Heart right ventricle (tissue), 12 donors: ENCODE measurements around the gene NUCB1. TPM values are rescaled to one million over a fixed set of nuclear protein-coding genes. Genes with fewer than 3 reads are reported as not detected.

Source experiments
- polyA plus RNA-seq, 2 donors: library from polyadenylated mRNA; stranded (reverse); fragments of 200-250 nt; gene quantifications; one replicate each; pipeline ENCODE4 v1.2.3, GENCODE V29; 2013
- total RNA-seq, 10 donors: library from RNA; stranded (reverse); fragmentation: NEBNext Ultra II Directional in 3 of 10; extraction: Animal tissue kit (Norgen Biotek cat#: 25700) in 3 of 10; gene quantifications; one replicate each; pipeline versions ENCODE4 v1.2.1 to v1.2.4, GENCODE V29; 2021 to 2023
- donor health status: ischemic (EF 13 %, LVEDD 7.1; RV severe dilation, severe dysfunction).
- donor health status: healthy with polysubstance abuse.
- donor health status: DM: no; HTN: yes; CAD: no.
- donor health status: DM: no; HTN: no; CAD: no.
- donor health status: ischemic (EF 25% LVEDD 6.9; RV normal size, moderate dysfunction).
- donor health status: ischemic (EF 25% LVEDD 5.7; RV mildly dilated, moderate dysfunction).
- donor health status: healthy.
- donor health status: nonischemic (EF 11% LVEDD 7.7; RV severe dilation, severe dysfunction).
- donor health status: DM: yes; HTN: yes; CAD: no.
- donor health status: PGD.
- donor health status: ischemic (EF 29% LVEDD 5.4; RV normal size, mild dysfunction).
- donor health status: nonischemic (EF 23%, LVEDD 6.1; RV moderate dilation, normal function).

The NUCB1 gene
- total and polyA plus RNA-seq, 12 donors, result 170 to 452 (median 304) TPM

Other genes with a start within 250 kb of the NUCB1 start
- under 1 TPM in 6 of 10 donors, not detected in 4; 0.17 to 0.68 (median 0.28) TPM for gene NTN5, start 227.3 kb upstream of the NUCB1 start, total RNA-seq
- gene NTN5, start 227.3 kb upstream of the NUCB1 start, polyA plus RNA-seq, result under 1 TPM; 0.17 to 0.37 TPM
- gene FUT2, start 204.3 kb upstream of the NUCB1 start, total RNA-seq, result not detected
- gene FUT2, start 204.3 kb upstream of the NUCB1 start, polyA plus RNA-seq, result under 1 TPM in 1 of 2 donors, not detected in 1; 0.07 TPM
- gene MAMSTR, start 180.6 kb upstream of the NUCB1 start, total RNA-seq, result 1 to 10 TPM; 1.9 to 7.5 (median 3.4) TPM
- 1 to 10 TPM; 2.4 to 6.4 TPM for gene MAMSTR, start 180.6 kb upstream of the NUCB1 start, polyA plus RNA-seq
- 10 to 100 TPM; 13.6 to 23.5 (median 15.4) TPM for gene RASIP1, start 159.7 kb upstream of the NUCB1 start, total RNA-seq
- gene RASIP1, start 159.7 kb upstream of the NUCB1 start, polyA plus RNA-seq, result 10 to 100 TPM; 19.9 to 27.3 TPM
- under 1 TPM in 9 of 10 donors, not detected in 1; 0.12 to 0.95 (median 0.68) TPM for gene IZUMO1, start 153.4 kb upstream of the NUCB1 start, total RNA-seq
- 1 to 10 TPM in 1 of 2 donors, under 1 TPM in 1; 0.39 to 1.3 TPM for gene IZUMO1, start 153.4 kb upstream of the NUCB1 start, polyA plus RNA-seq
- gene FUT1, start 147.7 kb upstream of the NUCB1 start, total RNA-seq, result 1 to 10 TPM; 1.8 to 5.7 (median 2.7) TPM
- gene FUT1, start 147.7 kb upstream of the NUCB1 start, polyA plus RNA-seq, result 1 to 10 TPM; 2.2 to 5.4 TPM
- not detected for gene FGF21, start 144.8 kb upstream of the NUCB1 start, total RNA-seq
- not detected for gene FGF21, start 144.8 kb upstream of the NUCB1 start, polyA plus RNA-seq
- gene BCAT2, start 89.3 kb upstream of the NUCB1 start, total RNA-seq, result 10 to 100 TPM; 49.9 to 77.8 (median 65.2) TPM
- gene BCAT2, start 89.3 kb upstream of the NUCB1 start, polyA plus RNA-seq, result 10 to 100 TPM; 43.7 to 96.7 TPM
- gene HSD17B14, start 63.8 kb upstream of the NUCB1 start, total RNA-seq, result 1 to 10 TPM; 1.1 to 5.3 (median 3.1) TPM
- gene HSD17B14, start 63.8 kb upstream of the NUCB1 start, polyA plus RNA-seq, result 1 to 10 TPM; 2.4 to 2.7 TPM
- gene PLEKHA4, start 31.7 kb upstream of the NUCB1 start, total RNA-seq, result 10 to 100 TPM; 18.5 to 70.6 (median 25.1) TPM
- 10 to 100 TPM; 29.3 to 29.5 TPM for gene PLEKHA4, start 31.7 kb upstream of the NUCB1 start, polyA plus RNA-seq
- gene PPP1R15A, start 27.9 kb upstream of the NUCB1 start, total RNA-seq, result 100 to 1,000 TPM in 1 of 10 donors, 10 to 100 TPM in 9; 55.4 to 123 (median 73.7) TPM
- gene PPP1R15A, start 27.9 kb upstream of the NUCB1 start, polyA plus RNA-seq, result 100 to 1,000 TPM in 1 of 2 donors, 10 to 100 TPM in 1; 59.6 to 192 TPM
- gene TULP2, start 1.6 kb upstream of the NUCB1 start, total RNA-seq, result under 1 TPM in 5 of 10 donors, not detected in 5; 0.15 to 0.69 (median 0.49) TPM
- gene TULP2, start 1.6 kb upstream of the NUCB1 start, polyA plus RNA-seq, result under 1 TPM in 1 of 2 donors, not detected in 1; 0.22 TPM
- gene DHDH, start 33.4 kb downstream of the NUCB1 start, total RNA-seq, result under 1 TPM in 1 of 10 donors, not detected in 9; 0.51 TPM
- under 1 TPM in 1 of 2 donors, not detected in 1; 0.17 TPM for gene DHDH, start 33.4 kb downstream of the NUCB1 start, polyA plus RNA-seq
- gene BAX, start 54.6 kb downstream of the NUCB1 start, total RNA-seq, result 10 to 100 TPM; 11.5 to 41.5 (median 19.5) TPM
- gene BAX, start 54.6 kb downstream of the NUCB1 start, polyA plus RNA-seq, result 10 to 100 TPM; 17.6 to 37.4 TPM
- gene FTL, start 65.0 kb downstream of the NUCB1 start, total RNA-seq, result 1,000 to 10,000 TPM in 2 of 10 donors, 100 to 1,000 TPM in 8; 450 to 3,518 (median 637) TPM
- gene FTL, start 65.0 kb downstream of the NUCB1 start, polyA plus RNA-seq, result 1,000 to 10,000 TPM; 1,046 to 1,578 TPM
- gene GYS1, start 93.0 kb downstream of the NUCB1 start, total RNA-seq, result 100 to 1,000 TPM; 139 to 245 (median 201) TPM
- gene GYS1, start 93.0 kb downstream of the NUCB1 start, polyA plus RNA-seq, result 100 to 1,000 TPM; 114 to 128 TPM
- gene RUVBL2, start 93.6 kb downstream of the NUCB1 start, total RNA-seq, result 10 to 100 TPM; 40.1 to 60.4 (median 49.3) TPM
- gene RUVBL2, start 93.6 kb downstream of the NUCB1 start, polyA plus RNA-seq, result 100 to 1,000 TPM in 1 of 2 donors, 10 to 100 TPM in 1; 60.1 to 108 TPM
- not detected for gene LHB, start 116.8 kb downstream of the NUCB1 start, total RNA-seq
- not detected for gene LHB, start 116.8 kb downstream of the NUCB1 start, polyA plus RNA-seq
- gene CGB3, start 124.0 kb downstream of the NUCB1 start, total RNA-seq, result not detected
- not detected for gene CGB3, start 124.0 kb downstream of the NUCB1 start, polyA plus RNA-seq
- not detected for gene CGB2, start 131.6 kb downstream of the NUCB1 start, total RNA-seq
- gene CGB2, start 131.6 kb downstream of the NUCB1 start, polyA plus RNA-seq, result not detected
- gene CGB1, start 136.6 kb downstream of the NUCB1 start, total RNA-seq, result not detected
- not detected for gene CGB1, start 136.6 kb downstream of the NUCB1 start, polyA plus RNA-seq
- gene CGB5, start 143.5 kb downstream of the NUCB1 start, total RNA-seq, result not detected
- not detected for gene CGB5, start 143.5 kb downstream of the NUCB1 start, polyA plus RNA-seq
- gene CGB8, start 148.8 kb downstream of the NUCB1 start, total RNA-seq, result not detected
- gene CGB8, start 148.8 kb downstream of the NUCB1 start, polyA plus RNA-seq, result not detected
- gene CGB7, start 157.4 kb downstream of the NUCB1 start, total RNA-seq, result not detected
- under 1 TPM; 0.14 to 0.37 TPM for gene CGB7, start 157.4 kb downstream of the NUCB1 start, polyA plus RNA-seq
- 1 to 10 TPM in 1 of 10 donors, under 1 TPM in 2, not detected in 7; 0.28 to 1.1 (median 0.71) TPM for gene NTF4, start 164.5 kb downstream of the NUCB1 start, total RNA-seq
- gene NTF4, start 164.5 kb downstream of the NUCB1 start, polyA plus RNA-seq, result 1 to 10 TPM in 1 of 2 donors, under 1 TPM in 1; 0.06 to 1.6 TPM
- gene KCNA7, start 172.4 kb downstream of the NUCB1 start, total RNA-seq, result 1 to 10 TPM in 2 of 10 donors, under 1 TPM in 7, not detected in 1; 0.11 to 4.8 (median 0.26) TPM
- 1 to 10 TPM in 1 of 2 donors, under 1 TPM in 1; 0.04 to 1.5 TPM for gene KCNA7, start 172.4 kb downstream of the NUCB1 start, polyA plus RNA-seq
- gene SNRNP70, start 185.1 kb downstream of the NUCB1 start, total RNA-seq, result 100 to 1,000 TPM in 3 of 10 donors, 10 to 100 TPM in 7; 75.2 to 157 (median 88.4) TPM
- 100 to 1,000 TPM; 114 to 330 TPM for gene SNRNP70, start 185.1 kb downstream of the NUCB1 start, polyA plus RNA-seq
- 10 to 100 TPM; 17.6 to 26.7 (median 23.0) TPM for gene LIN7B, start 214.1 kb downstream of the NUCB1 start, total RNA-seq
- gene LIN7B, start 214.1 kb downstream of the NUCB1 start, polyA plus RNA-seq, result 10 to 100 TPM; 25.9 to 38.5 TPM
- 1 to 10 TPM in 5 of 10 donors, under 1 TPM in 5; 0.64 to 2.3 (median 1.0) TPM for gene C19orf73, start 218.8 kb downstream of the NUCB1 start, total RNA-seq
- 1 to 10 TPM; 1.9 to 5.4 TPM for gene C19orf73, start 218.8 kb downstream of the NUCB1 start, polyA plus RNA-seq
- 1 to 10 TPM; 3.6 to 7.0 (median 5.8) TPM for gene PPFIA3, start 219.2 kb downstream of the NUCB1 start, total RNA-seq
- 10 to 100 TPM; 15.4 to 16.7 TPM for gene PPFIA3, start 219.2 kb downstream of the NUCB1 start, polyA plus RNA-seq